Measurements from ENCODE around the gene SLC2A2.

The SLC2A2 gene

DNA sequence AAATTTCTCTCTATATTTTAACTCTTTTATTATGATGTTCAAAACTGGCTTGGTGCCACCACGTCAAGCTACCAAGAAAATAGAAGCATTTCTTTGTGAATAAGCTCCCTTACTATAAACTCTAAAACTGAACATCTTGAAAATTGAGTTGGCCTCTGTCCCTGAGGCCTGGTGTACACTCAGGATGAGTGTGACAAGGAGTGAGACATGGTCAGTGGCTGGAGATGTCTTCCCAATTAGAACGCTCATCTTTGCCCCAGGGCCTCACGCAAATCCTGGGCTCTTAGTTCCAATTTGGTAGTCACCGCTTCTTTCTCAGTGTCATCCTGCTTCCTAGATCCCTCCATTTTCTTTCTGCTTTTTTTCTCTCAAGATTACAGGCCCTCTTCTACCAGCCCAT is 26.2 kb downstream of the SLC2A2 start:
- no peak overlapping the region for H2AFZ ChIP-seq (ENCODE audit: low read length)

DNA sequence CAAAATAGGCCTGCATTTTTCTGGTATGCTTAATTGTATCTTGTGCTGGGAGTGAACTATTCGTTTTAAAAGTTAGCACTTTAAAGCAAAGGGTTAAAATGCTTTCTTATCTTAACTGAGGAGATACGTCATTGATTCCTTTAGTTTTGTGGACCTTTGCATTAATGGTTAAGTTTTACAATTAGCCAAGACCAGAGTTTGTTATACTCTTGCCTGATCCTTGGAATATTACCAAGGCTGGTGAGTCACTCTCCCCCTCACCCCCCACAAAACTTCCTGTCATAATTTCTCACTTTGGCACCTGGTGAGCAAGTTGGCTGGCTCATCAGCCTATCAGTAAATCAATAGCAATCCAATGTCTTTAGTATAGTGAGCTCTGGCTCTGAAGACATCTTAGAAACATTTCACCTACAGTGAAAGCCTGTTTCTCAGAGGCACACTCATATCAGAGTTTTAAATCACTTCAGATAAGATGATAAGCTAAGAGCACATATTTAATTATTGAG is 26.7 kb downstream of the SLC2A2 start:
- Histone ChIP-seq H3K27me3 (ENCODE audit: insufficient read depth, low read length, poor library complexity, severe bottlenecking) (no peaks in the 10 kb centered on the region), H4K20me1 (ENCODE audit: insufficient read depth, low read length, poor library complexity, severe bottlenecking) (no peaks in the 10 kb centered on the region), H3K9me2 (replicated peaks; ENCODE audit: low read depth, low read length) (no peaks in the 10 kb centered on the region), H2AFZ (ENCODE audit: low read length) (no peak overlapping the region), H3K9ac (ENCODE audit: low read depth, low read length, poor library complexity, severe bottlenecking) (no peak overlapping the region), H3K4me3 (ENCODE audit: low read length, poor library complexity, severe bottlenecking) (no peak overlapping the region), H3K9me3 (ENCODE audit: insufficient read depth, low read depth, low read length) (no peaks in the 10 kb centered on the region), H3K4me1 (ENCODE audit: insufficient read depth, low read length, poor library complexity, severe bottlenecking) (peaks cover 7% of the 10 kb centered on the region), H3F3A (ENCODE audit: low read depth) (no peaks in the 10 kb centered on the region), H3K79me2 (ENCODE audit: insufficient read depth, low read length) (no peaks in the 10 kb centered on the region), H3K36me3 (ENCODE audit: insufficient read depth, low read length) (no peaks in the 10 kb centered on the region), H3K4me2 (ENCODE audit: low read depth, low read length, poor library complexity, severe bottlenecking) (no peak overlapping the region)
- TF ChIP-seq, protein P1, sequence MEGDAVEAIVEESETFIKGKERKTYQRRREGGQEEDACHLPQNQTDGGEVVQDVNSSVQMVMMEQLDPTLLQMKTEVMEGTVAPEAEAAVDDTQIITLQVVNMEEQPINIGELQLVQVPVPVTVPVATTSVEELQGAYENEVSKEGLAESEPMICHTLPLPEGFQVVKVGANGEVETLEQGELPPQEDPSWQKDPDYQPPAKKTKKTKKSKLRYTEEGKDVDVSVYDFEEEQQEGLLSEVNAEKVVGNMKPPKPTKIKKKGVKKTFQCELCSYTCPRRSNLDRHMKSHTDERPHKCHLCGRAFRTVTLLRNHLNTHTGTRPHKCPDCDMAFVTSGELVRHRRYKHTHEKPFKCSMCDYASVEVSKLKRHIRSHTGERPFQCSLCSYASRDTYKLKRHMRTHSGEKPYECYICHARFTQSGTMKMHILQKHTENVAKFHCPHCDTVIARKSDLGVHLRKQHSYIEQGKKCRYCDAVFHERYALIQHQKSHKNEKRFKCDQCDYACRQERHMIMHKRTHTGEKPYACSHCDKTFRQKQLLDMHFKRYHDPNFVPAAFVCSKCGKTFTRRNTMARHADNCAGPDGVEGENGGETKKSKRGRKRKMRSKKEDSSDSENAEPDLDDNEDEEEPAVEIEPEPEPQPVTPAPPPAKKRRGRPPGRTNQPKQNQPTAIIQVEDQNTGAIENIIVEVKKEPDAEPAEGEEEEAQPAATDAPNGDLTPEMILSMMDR (conservative IDR thresholded peaks at IDR 0.05; ENCODE audit: low read length): no peak
- no peak for TF ChIP-seq EZH2phosphoT487 (IDR thresholded peaks at IDR 0.05; ENCODE audit: borderline replicate concordance)

More for the DNA sequence above, 26.2 kb downstream of the SLC2A2 start:
- no peaks in the 10 kb centered on the region for H4K20me1 ChIP-seq (ENCODE audit: insufficient read depth, low read length, poor library complexity, severe bottlenecking)
- no peaks in the 10 kb centered on the region for H3K27me3 ChIP-seq (ENCODE audit: insufficient read depth, low read length, poor library complexity, severe bottlenecking)
- H3K4me1 ChIP-seq (ENCODE audit: insufficient read depth, low read length, poor library complexity, severe bottlenecking): peaks cover 7% of the 10 kb centered on the region
- H3K36me3 ChIP-seq (ENCODE audit: insufficient read depth, low read length): no peaks in the 10 kb centered on the region
- no peaks in the 10 kb centered on the region for H3F3A ChIP-seq (ENCODE audit: low read depth)
- no peak overlapping the region for H3K4me2 ChIP-seq (ENCODE audit: low read depth, low read length, poor library complexity, severe bottlenecking)
- no peaks in the 10 kb centered on the region for H3K9me3 ChIP-seq (ENCODE audit: insufficient read depth, low read depth, low read length)
- no peak overlapping the region for H3K4me3 ChIP-seq (ENCODE audit: low read length, poor library complexity, severe bottlenecking)
- no peak for TF ChIP-seq EZH2phosphoT487 (IDR thresholded peaks at IDR 0.05; ENCODE audit: borderline replicate concordance)
- TF ChIP-seq, protein P1 (conservative IDR thresholded peaks at IDR 0.05; ENCODE audit: low read length): no peak
- H3K9ac ChIP-seq (ENCODE audit: low read depth, low read length, poor library complexity, severe bottlenecking): no peak overlapping the region
- no peaks in the 10 kb centered on the region for H3K79me2 ChIP-seq (ENCODE audit: insufficient read depth, low read length)
- H3K9me2 ChIP-seq (replicated peaks; ENCODE audit: low read depth, low read length): no peaks in the 10 kb centered on the region

DNA sequence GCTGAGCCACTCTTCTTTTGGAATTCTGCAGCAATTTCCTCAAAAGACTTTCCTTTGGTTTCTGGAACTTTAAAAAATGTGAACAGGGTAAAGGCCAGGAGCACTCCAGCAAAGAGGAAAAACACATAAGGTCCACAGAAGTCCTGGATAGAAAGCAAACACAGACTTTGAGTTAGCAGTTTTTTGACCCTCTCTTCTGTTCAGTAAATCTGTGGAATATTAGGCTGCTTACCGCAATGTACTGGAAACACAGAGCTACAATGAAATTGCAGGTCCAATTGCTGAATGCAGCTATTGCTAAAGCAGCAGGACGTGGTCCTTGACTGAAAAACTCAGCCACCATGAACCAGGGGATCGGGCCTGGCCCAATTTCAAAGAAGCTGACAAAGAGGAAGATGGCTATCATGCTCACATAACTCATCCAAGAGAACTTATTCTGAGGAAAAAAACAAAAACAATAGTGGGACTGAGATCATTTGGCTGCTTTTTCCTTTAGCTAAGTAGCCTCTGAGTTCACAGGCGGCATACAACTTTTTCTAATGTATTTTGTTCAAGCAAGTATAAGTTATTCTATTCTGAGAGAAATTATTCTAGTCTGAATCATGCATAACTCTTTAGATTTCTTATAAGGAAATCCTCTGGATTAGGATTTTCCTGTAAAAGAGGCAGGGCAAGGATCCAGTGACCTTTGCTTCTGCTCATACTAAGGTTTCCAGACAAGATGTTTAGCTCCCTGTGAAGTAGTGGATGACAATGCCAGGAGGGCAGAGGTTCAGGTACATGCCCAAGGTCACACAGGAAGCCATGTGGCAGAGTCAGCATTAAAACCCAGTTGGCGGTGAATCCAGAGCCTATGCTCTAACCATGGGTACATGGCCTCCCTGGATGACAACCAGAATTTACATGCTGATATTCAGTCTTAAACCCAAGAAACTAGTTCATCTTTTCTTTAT is 28.3 kb downstream of the SLC2A2 start:
- no peak overlapping the region for H3K9ac ChIP-seq (ENCODE audit: low read depth, low read length, poor library complexity, severe bottlenecking)
- peak overlapping the region; percentile 56; the same call in 1 of the 2 replicates for H2AFZ ChIP-seq (ENCODE audit: low read length)

More for the DNA sequence above, 28.3 kb downstream of the SLC2A2 start:
- no peaks in the 10 kb centered on the region for H3K9me2 ChIP-seq (replicated peaks; ENCODE audit: low read depth, low read length)
- no peak overlapping the region for H3K4me2 ChIP-seq (ENCODE audit: low read depth, low read length, poor library complexity, severe bottlenecking)
- H3K4me1 ChIP-seq (ENCODE audit: insufficient read depth, low read length, poor library complexity, severe bottlenecking): peaks cover 7% of the 10 kb centered on the region
- no peaks in the 10 kb centered on the region for H3F3A ChIP-seq (ENCODE audit: low read depth)
- no peaks in the 10 kb centered on the region for H3K36me3 ChIP-seq (ENCODE audit: insufficient read depth, low read length)
- H3K27me3 ChIP-seq (ENCODE audit: insufficient read depth, low read length, poor library complexity, severe bottlenecking): no peaks in the 10 kb centered on the region
- no peaks in the 10 kb centered on the region for H4K20me1 ChIP-seq (ENCODE audit: insufficient read depth, low read length, poor library complexity, severe bottlenecking)
- TF ChIP-seq, protein P1 (conservative IDR thresholded peaks at IDR 0.05; ENCODE audit: low read length): no peak
- no peaks in the 10 kb centered on the region for H3K79me2 ChIP-seq (ENCODE audit: insufficient read depth, low read length)
- H3K9me3 ChIP-seq (ENCODE audit: insufficient read depth, low read depth, low read length): no peaks in the 10 kb centered on the region
- no peak overlapping the region for H3K4me3 ChIP-seq (ENCODE audit: low read length, poor library complexity, severe bottlenecking)

Measured in Loucy (cell line).